AG10803 (cell line): ENCODE data around the gene PARM1.
"Not testable (repeated sequence)": the region's sequence is repeated elsewhere in the genome, so short reads cannot be mapped to it uniquely, and the experiment has no call there.

Experiments used
- DNase-seq: peaks from one replicate; pipeline ENCODE4 v3.0.0; 2010; ENCODE audit warnings: low read depth
- H3K4me3 ChIP-seq: 2 replicates; pipeline ENCODE4 v1.5.1; 2011; ENCODE audit warnings: mild to moderate bottlenecking, low read length, control low read depth
- CTCF ChIP-seq: conservative IDR thresholded peaks from 2 replicates; pipeline ENCODE4 v1.5.1; 2011; ENCODE audit warnings: mild to moderate bottlenecking, low read length, control low read depth, inconsistent platforms

Gene PARM1

GRCh38 chr4:74975848-74976824 is 43.2 kb downstream of the PARM1 start:
- DNase-seq = no peak
- no peak for TF ChIP-seq CTCF
- H3K4me3 ChIP-seq = no peak overlapping the region

- TF ChIP-seq CTCF = no peak
- DNase-seq = no peak
- H3K4me3 ChIP-seq = no peak overlapping the region
Measured at GRCh38 chr4:74982546-74983252, 49.8 kb downstream of the PARM1 start.

GRCh38 chr4:74983253-74983635 is 50.3 kb downstream of the PARM1 start:
- no peak overlapping the region for H3K4me3 ChIP-seq
- no peak for TF ChIP-seq CTCF
- no peak for DNase-seq

- TF ChIP-seq CTCF = no peak
- no peak for DNase-seq
- no peak overlapping the region for H3K4me3 ChIP-seq
Measured at GRCh38 chr4:74990276-74990875, 57.5 kb downstream of the PARM1 start.

GRCh38 chr4:74994436-74994835 is 61.5 kb downstream of the PARM1 start:
- not testable (repeated sequence) for DNase-seq, H3K4me3 ChIP-seq

GRCh38 chr4:74996996-74997395 is 64.1 kb downstream of the PARM1 start:
- TF ChIP-seq CTCF = no peak
- no peak for DNase-seq
- H3K4me3 ChIP-seq = no peak overlapping the region

- no peak for TF ChIP-seq CTCF
- DNase-seq = no peak
- no peak overlapping the region for H3K4me3 ChIP-seq
Measured at GRCh38 chr4:74997948-74998729, 65.2 kb downstream of the PARM1 start.
